ENCODE data around the gene MMP24OS. TPM values are rescaled to one million over a fixed set of nuclear protein-coding genes. Genes with fewer than 3 reads are reported as not detected.

The MMP24OS gene
- total RNA-seq, 1 donor from 2014 or later: 4.2 TPM

DNA sequence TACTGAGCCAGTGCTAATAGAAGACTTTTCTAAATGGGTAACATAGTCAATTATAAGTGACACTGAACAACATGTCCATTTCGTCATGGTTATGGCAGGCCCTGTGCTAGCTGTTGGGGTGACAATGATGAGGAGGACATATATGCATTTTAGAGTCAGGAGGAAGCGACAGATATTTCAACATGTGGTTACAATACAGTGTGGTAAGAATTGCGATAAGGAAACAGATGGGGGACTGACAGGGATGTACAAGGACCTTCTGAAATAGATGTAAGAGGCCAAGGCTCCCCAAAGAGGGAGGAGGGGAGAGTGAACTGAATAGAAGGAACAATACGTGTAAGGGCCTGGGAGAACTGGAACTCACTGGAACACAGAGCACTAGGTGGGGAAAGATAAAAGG, 39.8 kb downstream of the MMP24OS start:
- Histone ChIP-seq H3K4me3 (ENCODE audit: low read length in 3 of 3) (no peak overlapping the region), H3K27me3 (ENCODE audit: control insufficient read depth in 3 of 3, insufficient read depth in 3 of 3, low read length in 3 of 3) (no peaks in the 10 kb centered on the region), H3K4me1 (ENCODE audit: control insufficient read depth in 3 of 3, insufficient read depth in 3 of 3, low read length in 3 of 3) (no peaks in the 10 kb centered on the region), H3K27ac (ENCODE audit: low read depth, low read length) (no peak overlapping the region), H3K9me3 (ENCODE audit: control insufficient read depth in 3 of 3, low read length in 3 of 3) (no peaks in the 10 kb centered on the region), H3K36me3 (ENCODE audit: control insufficient read depth in 3 of 3, insufficient read depth in 3 of 3, low read length in 3 of 3) (no peaks in the 10 kb centered on the region), H3K9ac (ENCODE audit: low read depth in 1 of 3, low read length in 3 of 3) (no peak overlapping the region)

DNA sequence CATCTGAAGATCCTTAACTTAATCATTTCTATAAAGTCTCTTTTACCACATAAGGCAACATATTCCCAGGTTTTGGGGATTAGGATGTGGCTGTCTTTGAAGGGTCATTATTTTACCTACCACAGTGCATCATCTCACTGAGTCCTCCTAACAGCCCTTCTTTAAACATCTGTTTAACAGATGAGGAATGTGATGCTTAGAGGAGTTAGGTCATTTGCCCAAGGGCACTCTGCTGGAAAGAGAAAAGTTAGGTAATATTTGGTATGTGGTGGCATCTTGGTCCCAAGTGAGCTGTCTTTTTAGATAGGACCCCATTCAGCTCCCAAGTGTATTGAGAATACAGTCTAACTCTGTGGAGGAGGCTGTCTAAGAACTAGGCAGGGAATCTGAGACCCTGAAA, 40.4 kb downstream of the MMP24OS start:
- no peaks in the 10 kb centered on the region for H3K36me3 ChIP-seq (ENCODE audit: control insufficient read depth in 3 of 3, insufficient read depth in 3 of 3, low read length in 3 of 3)
- H3K4me3 ChIP-seq (ENCODE audit: low read length in 3 of 3): no peak overlapping the region
- H3K9ac ChIP-seq (ENCODE audit: low read depth in 1 of 3, low read length in 3 of 3): no peak overlapping the region
- no peaks in the 10 kb centered on the region for H3K4me1 ChIP-seq (ENCODE audit: control insufficient read depth in 3 of 3, insufficient read depth in 3 of 3, low read length in 3 of 3)
- H3K9me3 ChIP-seq (ENCODE audit: control insufficient read depth in 3 of 3, low read length in 3 of 3): no peaks in the 10 kb centered on the region
- H3K27ac ChIP-seq (ENCODE audit: low read depth, low read length): no peak overlapping the region
- H3K27me3 ChIP-seq (ENCODE audit: control insufficient read depth in 3 of 3, insufficient read depth in 3 of 3, low read length in 3 of 3): peaks cover 0 to 4% (median 0%) of the 10 kb centered on the region in 3 donors

DNA sequence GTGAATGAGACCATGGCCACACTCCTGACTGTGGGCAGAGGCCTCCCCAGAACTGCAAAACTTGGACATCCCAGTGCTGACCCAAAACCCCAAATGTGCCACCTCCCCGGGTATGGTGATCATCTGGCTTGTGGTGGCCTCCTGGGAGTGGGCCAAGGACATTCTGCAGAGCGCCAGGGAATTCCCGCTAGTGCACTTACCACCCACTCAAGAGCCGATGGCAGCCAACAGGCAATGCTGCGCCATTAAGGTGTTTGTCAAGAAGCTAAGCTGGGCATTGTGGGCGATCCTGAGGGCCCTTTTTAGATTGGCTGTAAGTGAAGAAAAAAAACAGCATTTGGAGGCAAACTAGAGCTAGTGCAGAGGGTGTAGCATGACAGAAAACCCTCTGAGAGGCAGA, 42.0 kb downstream of the MMP24OS start:
- Histone ChIP-seq H3K27ac (ENCODE audit: low read depth, low read length) (no peak overlapping the region), H3K27me3 (ENCODE audit: control insufficient read depth in 3 of 3, insufficient read depth in 3 of 3, low read length in 3 of 3) (peaks cover 0 to 5% (median 0%) of the 10 kb centered on the region in 3 donors), H3K9me3 (ENCODE audit: control insufficient read depth in 3 of 3, low read length in 3 of 3) (no peaks in the 10 kb centered on the region), H3K4me3 (ENCODE audit: low read length in 3 of 3) (no peak overlapping the region), H3K36me3 (ENCODE audit: control insufficient read depth in 3 of 3, insufficient read depth in 3 of 3, low read length in 3 of 3) (no peaks in the 10 kb centered on the region), H3K4me1 (ENCODE audit: control insufficient read depth in 3 of 3, insufficient read depth in 3 of 3, low read length in 3 of 3) (no peaks in the 10 kb centered on the region), H3K9ac (ENCODE audit: low read depth in 1 of 3, low read length in 3 of 3) (no peak overlapping the region)

DNA sequence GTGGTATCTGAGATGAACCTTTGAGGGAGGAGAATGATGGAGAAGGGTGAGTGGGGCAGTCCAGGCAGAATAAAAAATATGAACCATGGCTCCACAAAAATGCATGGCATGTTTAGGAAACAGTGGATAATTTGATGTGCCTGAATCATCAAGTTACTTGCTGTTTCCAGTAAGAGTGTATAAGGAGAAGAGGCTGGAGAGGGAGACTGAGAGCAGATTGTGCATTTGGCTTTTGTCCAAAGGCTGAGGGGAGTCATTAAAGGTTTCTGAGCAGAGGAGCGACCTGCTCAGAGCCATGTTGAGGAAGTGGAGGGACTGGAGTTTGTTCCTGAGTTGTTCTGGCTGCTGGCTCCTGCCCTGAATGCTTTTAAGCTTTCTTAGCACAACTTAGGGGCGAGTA, 45.3 kb downstream of the MMP24OS start:
- no peaks in the 10 kb centered on the region for H3K4me1 ChIP-seq (ENCODE audit: control insufficient read depth in 3 of 3, insufficient read depth in 3 of 3, low read length in 3 of 3)

DNA sequence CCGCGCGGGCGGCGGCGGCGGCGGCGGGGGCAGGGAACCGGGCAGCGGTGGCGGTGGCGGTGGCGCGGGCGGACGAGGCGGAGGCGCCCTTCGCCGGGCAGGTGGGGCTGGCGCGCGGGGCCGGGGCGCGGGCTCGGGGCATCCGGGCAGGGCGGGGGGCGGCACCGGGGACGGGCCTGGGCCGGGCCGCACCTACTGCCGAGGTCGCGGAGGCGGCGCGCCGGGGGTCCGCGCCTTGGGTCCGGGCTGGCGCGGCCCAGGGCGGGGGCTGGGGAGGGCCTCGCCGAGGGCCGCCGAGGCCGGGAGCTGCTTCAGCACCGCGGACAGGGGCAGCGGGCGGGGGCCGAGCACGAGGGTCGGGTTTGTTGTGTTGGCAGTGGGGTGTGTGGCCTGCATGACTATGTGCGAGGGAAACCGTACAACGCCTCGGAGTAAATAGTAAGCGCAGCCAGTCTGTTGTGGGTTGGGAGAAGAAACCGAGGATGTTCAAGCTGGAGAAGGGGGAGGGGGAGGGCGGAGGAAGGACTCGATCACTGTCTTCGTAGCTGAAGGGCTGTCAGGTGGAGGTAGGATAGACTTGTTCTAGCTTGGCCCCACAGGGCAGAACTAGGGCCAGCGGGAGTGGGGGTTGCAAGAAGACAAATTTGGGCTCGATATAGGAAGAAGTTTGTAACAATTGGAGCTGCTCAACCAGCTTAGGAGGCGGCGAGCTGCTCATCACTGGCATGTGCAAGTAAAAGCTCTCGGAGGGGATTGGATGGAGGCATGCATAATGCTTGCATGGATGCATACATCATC, 50.8 kb downstream of the MMP24OS start:
- Histone ChIP-seq H3K27me3 (ENCODE audit: control insufficient read depth in 3 of 3, insufficient read depth in 3 of 3, low read length in 3 of 3) (peaks cover 4 to 17% (median 11%) of the 10 kb centered on the region in 3 donors), H3K9ac (ENCODE audit: low read depth in 1 of 3, low read length in 3 of 3) (no peak overlapping the region), H3K27ac (ENCODE audit: low read depth, low read length) (no peak overlapping the region), H3K4me3 (ENCODE audit: low read length in 3 of 3) (peak overlapping the region; percentile 36 to 47 (median 45)), H3K36me3 (ENCODE audit: control insufficient read depth in 3 of 3, insufficient read depth in 3 of 3, low read length in 3 of 3) (no peaks in the 10 kb centered on the region), H3K9me3 (ENCODE audit: control insufficient read depth in 3 of 3, low read length in 3 of 3) (no peaks in the 10 kb centered on the region), H3K4me1 (ENCODE audit: control insufficient read depth in 3 of 3, insufficient read depth in 3 of 3, low read length in 3 of 3) (peaks cover 4 to 9% (median 6%) of the 10 kb centered on the region in 3 donors)

More for the DNA sequence above, 45.3 kb downstream of the MMP24OS start:
- Histone ChIP-seq H3K27me3 (ENCODE audit: control insufficient read depth in 3 of 3, insufficient read depth in 3 of 3, low read length in 3 of 3) (peaks cover 0 to 12% (median 0%) of the 10 kb centered on the region in 3 donors), H3K9ac (ENCODE audit: low read depth in 1 of 3, low read length in 3 of 3) (no peak overlapping the region), H3K4me3 (ENCODE audit: low read length in 3 of 3) (no peak overlapping the region), H3K9me3 (ENCODE audit: control insufficient read depth in 3 of 3, low read length in 3 of 3) (no peaks in the 10 kb centered on the region), H3K27ac (ENCODE audit: low read depth, low read length) (no peak overlapping the region), H3K36me3 (ENCODE audit: control insufficient read depth in 3 of 3, insufficient read depth in 3 of 3, low read length in 3 of 3) (no peaks in the 10 kb centered on the region)

Other genes with a start within 250 kb of the MMP24OS start
- 49.6 TPM for gene TRPC4AP, start 185.3 kb downstream of the MMP24OS start, total RNA-seq
- gene EDEM2, start 130.8 kb downstream of the MMP24OS start, total RNA-seq: 7.8 TPM
- gene PROCR, start 106.0 kb downstream of the MMP24OS start, total RNA-seq: 50.6 TPM
- under 0.01 TPM for gene MMP24, start 51.4 kb downstream of the MMP24OS start, total RNA-seq
- 74.1 TPM for gene EIF6, start 6.7 kb upstream of the MMP24OS start, total RNA-seq
- gene FAM83C, start 14.3 kb upstream of the MMP24OS start, total RNA-seq: not detected
- 33.4 TPM for gene UQCC1, start 133.9 kb upstream of the MMP24OS start, total RNA-seq
- gene GDF5, start 160.1 kb upstream of the MMP24OS start, total RNA-seq: 0.52 TPM
- 14.6 TPM for gene CEP250, start 177.5 kb upstream of the MMP24OS start, total RNA-seq

All from skeletal muscle tissue (tissue), 4 donors.